Activated T-cell treated with anti-CD3 and anti-CD28 coated beads, Interleukin-2, amount 50 U/mL, for 72 hours (primary cell): ENCODE measurements around the gene CTRB1. TPM values are rescaled to one million over a fixed set of nuclear protein-coding genes. Genes with fewer than 3 reads are reported as not detected.
"Not testable (repeated sequence)": the region's sequence is repeated elsewhere in the genome, so short reads cannot be mapped to it uniquely, and the experiment has no call there.

ENCODE experiments used
- ATAC-seq, 2 donors: fragments of 150-1000 bp; cut with Tn5 transposase; replicated peaks in 1 of 2; 2 replicates each; pipeline ENCODE4 v1.10.0; 2021; ENCODE audit warnings: moderate library complexity in 2 of 2, mild to moderate bottlenecking in 1 of 2
- DNase-seq, 2 donors: peaks; one replicate each; pipeline ENCODE4 v3.0.0; 2021 to 2022; ENCODE audit warnings: mixed read lengths in 1 of 2
- H3K27ac Mint-ChIP-seq: one replicate; pipeline ENCODE4 v1.8.0; 2022; ENCODE audit warnings: mild to moderate bottlenecking, moderate library complexity, mixed read lengths
- H3K27me3 Mint-ChIP-seq: one replicate; pipeline ENCODE4 v1.8.0; 2022; ENCODE audit warnings: low read depth, mixed read lengths
- H3K36me3 Mint-ChIP-seq, 2 donors: one replicate each; pipeline ENCODE4 v1.8.0; 2022; ENCODE audit warnings: mixed read lengths in 2 of 2, mild to moderate bottlenecking in 1 of 2; ENCODE audit not compliant: insufficient read depth in 2 of 2
- H3K4me1 Mint-ChIP-seq: one replicate; pipeline ENCODE4 v1.8.0; 2022; ENCODE audit warnings: low read depth, mixed read lengths
- H3K4me3 Mint-ChIP-seq, 2 donors: one replicate each; pipeline ENCODE4 v1.8.0; 2022; ENCODE audit warnings: mild to moderate bottlenecking in 2 of 2, mixed read lengths in 2 of 2, moderate library complexity in 2 of 2
- H3K9me3 Mint-ChIP-seq, 2 donors: one replicate each; pipeline ENCODE4 v1.8.0; 2022; ENCODE audit warnings: mixed read lengths in 2 of 2
- total RNA-seq, 2 donors: library from RNA; stranded (reverse); gene quantifications; one replicate each; pipeline ENCODE4 v1.2.3, GENCODE V29; 2022

Gene CTRB1
- total RNA-seq, 2 donors from 2014 or later: not detected

DNA sequence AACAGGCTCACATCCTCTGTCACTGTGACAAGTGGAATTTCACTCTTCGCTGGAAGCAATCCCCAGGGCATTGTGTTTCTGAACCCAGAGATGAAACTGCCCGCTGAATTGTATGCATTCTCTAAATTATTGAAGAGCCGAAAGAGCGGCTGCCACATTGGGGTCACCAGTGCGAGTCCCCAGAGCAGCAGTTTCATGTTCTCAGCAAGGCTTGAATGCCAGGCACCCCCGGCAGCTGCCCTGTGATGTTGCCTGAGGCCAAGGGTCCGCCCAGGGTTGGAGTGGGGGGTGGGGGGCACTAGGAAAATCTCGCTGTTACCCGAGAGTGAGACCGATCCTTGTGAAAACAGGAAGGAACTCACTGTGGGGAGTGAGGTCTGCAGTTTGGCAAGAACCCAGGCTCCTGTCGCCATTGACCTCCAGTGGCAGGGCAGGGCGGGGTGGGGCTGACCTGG lies 53.3 kb downstream of the CTRB1 start:
- Mint-ChIP-seq H3K9me3 (no peaks in the 10 kb centered on the region), H3K27me3 (peaks cover 37% of the 10 kb centered on the region), H3K27ac (no peak overlapping the region), H3K4me1 (peaks cover 11% of the 10 kb centered on the region), H3K4me3 (no peak overlapping the region), H3K36me3 (no peaks in the 10 kb centered on the region)
- DNase-seq (no peak), ATAC-seq (no peak)

DNA sequence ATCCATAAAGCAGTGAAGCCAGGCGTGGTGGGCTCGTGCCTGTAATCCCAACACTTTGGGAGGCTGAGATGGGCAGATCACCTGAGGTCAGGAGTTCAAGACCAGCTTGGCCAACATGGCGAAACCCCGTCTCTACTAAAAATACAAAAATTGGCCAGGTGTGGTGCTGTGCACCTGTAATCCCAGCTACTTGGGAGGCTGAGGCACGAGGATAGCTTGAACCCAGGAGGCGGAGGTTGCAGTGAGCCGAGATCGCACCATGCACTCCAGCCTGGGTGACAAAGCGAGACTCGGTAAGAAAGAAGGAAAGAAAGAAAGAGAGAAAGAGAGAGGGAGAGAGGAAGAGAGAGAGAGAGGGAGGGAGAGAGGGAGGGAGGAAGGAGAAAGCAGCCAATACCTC lies 53.8 kb downstream of the CTRB1 start:
- Mint-ChIP-seq H3K27me3 (peaks cover 40% of the 10 kb centered on the region), H3K4me1 (peaks cover 11% of the 10 kb centered on the region)
- DNase-seq, H3K9me3 Mint-ChIP-seq, ATAC-seq, H3K36me3 Mint-ChIP-seq, H3K27ac Mint-ChIP-seq, H3K4me3 Mint-ChIP-seq: not testable (repeated sequence)

DNA sequence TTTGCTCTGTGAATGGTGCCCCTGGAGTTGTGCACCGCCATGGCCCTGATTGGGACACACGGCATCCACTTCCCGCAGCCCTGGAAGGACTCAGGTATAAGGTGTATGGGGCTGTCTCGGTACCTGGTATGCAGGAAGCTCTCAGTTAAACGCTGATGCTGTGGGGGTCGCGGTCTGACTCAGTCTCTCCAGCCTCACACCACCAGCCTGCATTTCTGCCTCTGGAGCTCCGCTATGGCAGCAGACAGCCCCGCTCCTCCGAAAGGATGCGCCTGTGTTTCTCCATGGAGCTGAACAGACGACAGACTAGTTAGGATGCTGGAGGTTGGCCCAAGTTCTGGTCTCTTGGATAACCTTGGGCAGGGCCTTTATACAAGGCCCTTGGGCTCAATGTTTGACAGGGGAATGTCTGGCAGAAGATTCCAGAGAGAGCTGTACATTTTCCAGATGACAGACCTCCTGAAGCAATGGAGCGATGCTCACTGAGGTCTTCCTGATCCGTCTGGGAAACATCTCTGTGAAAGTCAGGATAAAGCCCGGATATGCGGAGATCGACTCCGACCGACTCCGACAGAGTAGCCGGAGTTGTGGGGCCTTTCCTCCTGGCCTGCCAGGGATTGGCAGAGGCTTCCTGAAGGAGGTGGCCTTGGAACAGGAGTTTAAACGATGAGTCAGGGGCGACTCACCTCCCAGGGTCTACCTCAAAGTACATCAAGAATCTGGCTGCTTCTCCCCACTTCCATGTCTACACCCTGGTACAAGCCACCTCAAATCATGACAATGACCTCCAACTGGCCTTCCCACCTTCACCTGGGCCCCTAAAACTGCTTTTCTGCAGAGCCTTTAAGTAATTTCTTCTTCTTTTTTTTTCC lies 54.5 kb downstream of the CTRB1 start:
- H3K4me3 Mint-ChIP-seq: no peak overlapping the region
- peaks cover 44% of the 10 kb centered on the region for H3K27me3 Mint-ChIP-seq
- ATAC-seq (no peak), DNase-seq (no peak)
- no peaks in the 10 kb centered on the region for H3K36me3 Mint-ChIP-seq
- H3K4me1 Mint-ChIP-seq: peaks cover 11% of the 10 kb centered on the region
- no peak overlapping the region for H3K27ac Mint-ChIP-seq
- no peaks in the 10 kb centered on the region for H3K9me3 Mint-ChIP-seq

Other genes starting within 250 kb of the CTRB1 start
- 100 to 1,000 TPM; 100 to 104 TPM for gene WDR59, start 233.9 kb upstream of the CTRB1 start, total RNA-seq
- 10 to 100 TPM; 42.9 to 69.1 TPM for gene ZNRF1, start 220.0 kb upstream of the CTRB1 start, total RNA-seq
- gene LDHD, start 102.2 kb upstream of the CTRB1 start, total RNA-seq: under 1 TPM; 0.35 to 0.43 TPM
- 10 to 100 TPM; 20.8 to 20.9 TPM for gene ZFP1, start 70.5 kb upstream of the CTRB1 start, total RNA-seq
- not detected for gene CTRB2, start 11.8 kb upstream of the CTRB1 start, total RNA-seq
- 1 to 10 TPM; 1.2 to 1.5 TPM for gene BCAR1, start 32.6 kb downstream of the CTRB1 start, total RNA-seq
- 10 to 100 TPM; 25.7 to 32.1 TPM for gene CFDP1, start 214.5 kb downstream of the CTRB1 start, total RNA-seq
- 10 to 100 TPM; 34.8 to 34.9 TPM for gene TMEM170A, start 245.7 kb downstream of the CTRB1 start, total RNA-seq